NCI-H748 (cell line): ENCODE data around the gene CEP135.
A peak's percentile ranks its signal among the peaks of the same experiment; 100 is the strongest.

Experiments used
- DNase-seq: peaks from one replicate; lab custom pipeline; 2025; ENCODE audit not compliant: unreplicated experiment; lab: John Stamatoyannopoulos, UW

The CEP135 gene

DNA sequence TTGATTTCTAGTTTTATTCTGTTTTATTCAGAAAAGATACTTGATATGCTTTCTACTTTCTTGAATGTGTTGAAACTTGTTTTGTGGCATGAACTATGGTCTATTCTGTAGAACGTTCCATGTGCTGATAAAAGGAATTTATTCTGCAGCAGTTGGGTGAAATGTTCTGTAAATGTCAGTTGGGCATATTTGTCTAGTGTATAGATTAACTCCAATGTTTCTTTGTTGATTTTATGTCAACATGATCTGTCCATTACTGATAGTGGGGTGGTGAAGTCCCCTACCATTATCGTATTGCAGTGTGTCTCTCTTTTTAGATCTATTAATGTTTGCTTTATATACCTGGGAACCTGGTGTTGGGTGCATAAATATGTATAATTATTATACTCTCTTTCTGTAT is 55.5 kb downstream of the CEP135 start:
- DNase-seq = no peak

DNA sequence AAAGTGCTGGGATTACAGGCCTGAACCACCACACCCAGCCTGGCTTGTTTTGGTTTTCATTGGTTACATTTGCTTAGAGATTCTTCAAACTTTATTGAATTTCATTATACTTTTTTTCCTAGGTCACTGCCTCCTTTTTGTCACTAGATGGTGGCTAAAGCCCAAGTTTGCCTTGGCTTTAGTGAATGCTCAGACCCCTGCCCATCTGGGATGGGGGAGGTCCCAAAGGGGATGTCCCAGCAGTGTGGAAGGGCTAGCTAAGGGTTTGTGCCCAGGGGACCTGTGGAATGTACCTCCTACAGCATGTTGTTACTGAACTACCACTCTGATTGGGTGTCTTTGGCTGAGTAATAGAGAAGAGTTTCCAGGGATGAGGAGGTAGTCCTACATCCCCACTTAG is 58.4 kb downstream of the CEP135 start:
- DNase-seq = no peak

DNA sequence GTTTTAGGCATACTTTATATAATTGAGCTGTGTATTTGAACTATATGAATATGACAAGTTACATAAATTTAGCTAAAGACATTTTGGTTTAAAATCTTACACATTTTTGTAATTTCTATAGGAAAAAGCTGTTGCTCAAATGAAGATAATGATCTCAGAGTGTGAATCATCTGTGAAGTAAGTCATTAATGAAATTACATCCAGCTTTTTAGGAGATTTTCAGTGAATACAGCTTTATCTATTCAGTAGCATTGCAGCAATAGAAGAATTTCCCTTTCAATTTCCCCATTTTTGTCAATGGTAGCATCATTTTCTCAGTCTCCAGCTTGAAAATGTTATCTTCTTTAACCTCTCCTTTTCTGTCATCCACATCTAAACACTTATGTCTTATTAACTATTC is 59.5 kb downstream of the CEP135 start:
- DNase-seq = no peak

DNA sequence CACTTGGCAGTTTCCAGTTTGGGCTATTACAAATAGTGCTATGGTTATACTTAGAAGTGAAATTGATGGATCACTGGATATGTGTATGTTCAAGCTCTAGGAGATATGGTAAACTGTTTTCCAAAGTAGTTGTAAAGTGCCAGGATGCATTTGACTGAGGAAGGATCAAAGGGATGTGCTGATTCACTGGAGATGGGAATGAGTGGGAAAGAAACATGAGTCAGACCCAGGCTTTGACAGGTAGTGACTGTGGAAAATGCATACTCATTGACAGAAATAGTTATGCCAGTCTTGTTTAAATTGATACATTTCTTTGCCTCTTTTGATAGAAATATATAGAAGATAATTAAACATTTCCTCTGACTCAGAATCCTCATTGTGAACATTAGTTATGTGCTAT is 77.9 kb downstream of the CEP135 start:
- no peak for DNase-seq

DNA sequence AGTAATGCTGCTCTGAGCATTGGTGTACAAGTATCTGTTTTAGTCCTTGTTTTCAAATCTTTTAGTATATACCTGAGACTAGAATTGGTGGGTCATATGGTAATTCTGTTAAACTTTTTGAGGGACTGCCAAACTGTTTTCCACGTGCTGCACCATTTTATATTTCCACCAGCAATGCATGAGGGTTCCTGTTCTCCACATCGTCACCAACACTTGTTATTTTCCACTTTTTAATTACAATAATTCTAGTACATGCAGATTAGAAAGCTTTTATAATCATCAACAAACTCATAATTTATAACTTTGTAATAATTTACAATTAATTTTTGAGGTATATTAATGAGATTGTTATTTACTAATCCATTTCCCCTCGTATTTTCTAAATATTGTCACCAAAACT is 79.4 kb downstream of the CEP135 start:
- no peak for DNase-seq

DNA sequence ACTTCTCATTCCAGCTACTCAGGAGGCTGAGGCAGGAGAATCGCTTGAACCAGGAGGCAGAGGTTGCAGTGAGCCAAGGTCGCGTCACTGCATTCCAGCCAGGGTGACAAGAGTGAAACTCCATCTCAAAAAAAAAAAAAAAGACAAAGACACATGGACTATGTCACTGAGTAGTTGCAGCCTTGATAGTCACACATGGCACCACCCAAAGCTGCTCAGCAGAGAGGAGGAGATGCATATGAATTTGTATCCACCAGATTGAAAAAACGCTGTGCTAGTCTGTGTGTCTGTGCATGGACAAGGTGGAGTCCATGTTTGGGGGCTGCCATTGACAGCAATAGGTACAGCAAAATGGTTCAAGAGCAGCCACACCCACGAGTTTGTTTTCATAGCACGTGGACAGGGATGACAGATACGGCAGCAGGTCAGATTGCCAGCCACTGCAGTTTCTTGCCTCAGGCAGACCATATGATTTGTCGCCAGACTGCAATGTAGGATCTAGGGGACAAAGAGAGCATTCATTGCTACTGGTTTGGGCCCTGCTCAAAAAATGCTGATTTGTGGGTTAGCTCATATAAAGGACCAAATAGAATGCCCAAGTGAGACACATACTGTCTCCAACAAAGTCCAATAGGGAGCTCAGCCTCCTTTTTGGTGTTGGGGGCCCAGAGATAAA is 89.9 kb downstream of the CEP135 start:
- no peak for DNase-seq

DNA sequence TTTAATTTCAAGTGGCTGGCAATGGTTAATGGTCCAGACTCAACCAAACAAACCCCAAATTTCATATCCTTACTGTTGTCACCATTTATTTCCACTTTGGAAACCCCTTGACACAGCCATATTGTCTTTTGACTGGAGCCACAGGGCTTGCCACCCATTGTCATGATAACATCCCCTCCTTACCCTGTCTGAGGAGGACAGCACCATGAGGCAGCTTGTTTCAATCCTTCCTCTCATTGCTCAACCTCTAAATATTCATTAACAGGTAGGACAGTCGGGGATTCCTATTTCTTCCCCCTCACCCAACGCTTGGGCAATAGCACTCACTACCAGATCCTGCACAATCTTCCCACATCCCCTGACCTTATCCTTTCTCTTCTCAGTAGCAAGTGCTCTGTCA is 92.1 kb downstream of the CEP135 start:
- DNase-seq = no peak

DNA sequence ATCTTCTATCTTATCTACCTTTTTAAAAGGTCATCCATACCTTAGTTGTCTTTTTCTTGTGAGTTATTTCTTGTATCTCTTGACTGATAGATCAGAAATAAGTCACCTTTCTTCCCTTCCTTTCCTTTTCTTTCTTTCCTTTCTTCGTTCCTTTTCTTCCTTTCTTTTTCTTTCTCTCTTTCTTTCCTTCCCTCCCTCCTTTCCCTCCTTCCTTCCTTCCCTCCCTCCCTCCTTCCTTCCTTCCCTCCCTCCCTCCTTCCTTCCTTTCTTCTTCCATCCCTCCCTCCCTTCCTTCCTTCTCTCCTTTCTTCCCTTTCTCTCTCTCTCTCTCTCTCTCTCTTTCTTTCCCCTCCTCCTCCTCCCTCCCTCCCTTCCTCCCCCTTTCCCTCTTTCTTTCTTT is 93.5 kb downstream of the CEP135 start:
- no peak for DNase-seq

DNA sequence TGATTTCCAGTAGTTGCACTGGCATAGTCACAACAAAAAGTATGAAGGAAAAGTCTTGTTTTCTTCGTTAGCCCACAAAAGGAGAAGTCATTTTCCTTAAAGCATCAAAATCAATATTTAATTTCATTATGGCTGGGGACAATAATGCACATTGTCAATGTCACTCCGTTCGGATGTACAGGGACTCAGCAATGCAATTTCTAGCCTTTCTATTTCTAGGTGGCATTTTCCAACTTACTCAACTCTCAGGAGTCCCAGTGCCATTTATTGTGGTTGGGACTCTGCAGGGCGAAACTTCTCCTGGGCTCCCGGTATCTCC is 99.6 kb downstream of the CEP135 start:
- DNase-seq = no peak

DNA sequence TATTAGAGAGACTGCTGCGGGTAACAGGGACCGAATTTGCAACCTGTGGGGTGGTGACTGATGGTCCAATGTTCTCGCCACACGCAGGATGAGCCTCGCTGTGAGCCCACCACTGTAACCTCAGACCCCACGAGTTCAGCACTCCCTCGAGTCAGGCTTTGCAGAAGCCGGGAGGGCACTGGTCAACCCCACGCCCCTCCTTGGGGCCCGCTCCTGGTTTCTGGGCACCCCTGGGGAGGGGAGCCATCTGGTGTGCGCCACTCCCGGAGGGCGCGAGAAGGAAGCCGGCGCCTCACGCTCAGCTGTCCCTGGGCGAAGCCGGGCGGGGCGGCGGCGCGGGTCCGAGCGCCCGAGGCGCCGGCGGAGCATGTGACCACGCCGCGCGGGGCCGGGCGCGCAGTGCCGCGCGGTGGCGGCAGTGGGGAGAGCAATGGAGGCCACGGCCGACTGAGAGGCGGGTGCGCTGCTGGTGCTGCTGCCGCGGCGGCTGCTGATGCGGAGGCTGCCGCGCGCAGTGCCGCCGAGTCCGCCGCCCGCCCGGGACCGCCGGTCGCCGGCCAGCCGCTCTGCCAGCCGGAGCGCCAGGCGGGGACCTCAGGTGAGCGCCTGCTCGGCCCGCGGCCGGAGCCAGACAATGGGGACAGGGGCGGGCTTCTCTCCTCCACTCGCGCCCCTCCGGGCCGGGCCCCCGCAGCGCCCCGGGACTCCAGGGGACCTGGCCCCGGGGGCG is 100.1 kb downstream of the CEP135 start:
- DNase-seq = peak; percentile 83

DNA sequence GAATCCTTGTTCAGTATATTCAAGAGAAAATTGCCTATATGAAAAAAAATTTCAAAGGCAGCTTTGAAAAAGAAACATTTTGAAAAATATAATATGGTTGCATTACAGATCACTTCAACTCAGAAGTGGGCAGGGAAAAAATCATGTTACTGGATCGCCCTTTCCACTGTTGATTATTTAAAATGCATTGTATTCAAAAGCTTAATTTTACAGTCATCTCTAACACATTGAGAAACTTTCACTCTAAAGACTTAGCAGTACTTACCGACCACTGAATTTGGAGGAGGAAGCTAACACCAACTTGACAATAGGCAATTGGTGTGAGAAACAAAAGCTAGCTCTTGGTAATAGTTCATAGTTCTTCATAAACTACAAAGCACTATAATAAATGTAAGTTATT is 101.9 kb downstream of the CEP135 start:
- no peak for DNase-seq

DNA sequence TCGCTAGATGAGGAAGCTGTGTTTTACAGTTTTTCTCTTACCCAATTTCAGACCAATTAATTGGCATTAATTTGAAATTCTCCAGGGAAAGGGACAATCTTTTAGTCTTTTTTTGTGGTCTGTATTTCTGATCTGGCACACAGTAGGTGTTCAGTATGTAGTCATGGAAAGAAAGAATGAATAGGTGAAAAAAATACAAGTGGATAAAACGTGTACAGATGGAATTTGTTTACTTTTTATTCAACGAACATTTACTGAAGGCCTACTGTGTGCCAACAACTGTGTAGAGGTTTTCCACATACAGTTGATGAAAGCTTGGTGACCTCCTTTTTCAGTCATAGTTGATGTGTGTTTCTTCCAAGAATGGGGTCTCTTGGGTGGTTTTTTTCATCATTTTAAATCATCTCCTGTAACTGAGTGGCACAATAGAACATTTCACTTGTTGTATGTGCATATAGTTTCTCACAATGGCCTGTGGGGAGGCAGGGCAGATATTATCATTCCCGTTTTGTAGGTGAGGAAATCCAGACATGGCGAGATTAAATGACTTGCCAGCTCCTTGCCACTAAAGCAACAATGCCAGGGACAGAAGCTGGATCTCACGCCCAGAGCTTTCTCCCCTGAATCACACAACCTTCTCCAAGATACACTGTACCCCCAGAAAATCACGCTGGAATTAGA is 102.4 kb downstream of the CEP135 start:
- DNase-seq = no peak

DNA sequence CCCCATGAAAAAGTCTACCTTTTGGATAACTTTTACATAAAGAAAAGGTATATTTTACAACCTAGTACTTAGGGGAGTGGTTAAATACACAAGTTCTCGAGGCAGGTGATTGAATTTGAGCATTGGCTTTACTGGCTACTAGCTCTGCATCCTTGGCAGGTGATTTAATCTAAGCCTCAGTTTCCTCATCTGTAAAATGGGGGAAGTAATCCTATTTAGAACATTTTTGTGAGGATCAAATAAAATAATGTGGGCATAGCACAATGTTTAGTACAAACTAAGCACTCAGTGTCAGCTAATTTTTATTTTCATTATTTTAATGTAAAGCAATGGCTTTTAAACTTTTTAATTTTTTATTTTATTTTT is 102.9 kb downstream of the CEP135 start:
- no peak for DNase-seq

DNA sequence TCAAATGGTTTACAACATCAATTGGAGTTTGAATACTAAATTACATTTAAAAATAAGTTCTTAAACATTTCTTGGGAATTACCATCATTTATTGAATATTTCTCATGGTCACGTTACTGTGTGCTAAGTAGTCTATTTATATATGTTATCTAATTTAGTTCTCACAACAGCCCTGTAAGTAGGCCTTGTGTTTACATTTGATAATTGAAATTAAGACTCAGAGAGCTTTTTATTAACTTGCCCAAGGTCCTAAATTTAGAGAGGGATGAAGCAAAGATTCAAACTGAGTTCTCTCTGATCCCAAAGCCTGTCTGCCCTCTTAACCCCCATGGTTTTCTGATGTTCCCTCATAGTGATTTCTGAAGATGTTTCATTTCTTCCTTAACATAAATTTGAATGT is 103.7 kb downstream of the CEP135 start:
- no peak for DNase-seq

DNA sequence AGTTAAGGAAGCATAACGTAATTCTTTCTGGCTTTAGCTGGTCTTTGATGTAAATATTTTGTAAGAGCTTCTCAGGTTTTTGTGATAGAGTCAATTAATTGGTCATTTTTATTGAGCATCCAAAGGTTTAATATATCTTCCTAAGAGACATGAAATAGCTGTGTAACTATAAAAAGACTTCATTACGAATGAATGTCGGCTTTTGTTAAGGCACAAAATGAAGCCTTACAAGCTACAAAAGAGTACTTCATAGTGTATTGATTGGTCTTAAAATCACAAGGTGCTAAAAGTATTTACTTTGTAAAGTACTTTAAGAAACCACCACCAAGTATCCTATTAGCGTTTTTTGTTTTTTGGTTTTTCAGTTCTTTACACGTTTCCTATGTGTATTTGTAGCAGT is 104.2 kb downstream of the CEP135 start:
- DNase-seq = no peak

DNA sequence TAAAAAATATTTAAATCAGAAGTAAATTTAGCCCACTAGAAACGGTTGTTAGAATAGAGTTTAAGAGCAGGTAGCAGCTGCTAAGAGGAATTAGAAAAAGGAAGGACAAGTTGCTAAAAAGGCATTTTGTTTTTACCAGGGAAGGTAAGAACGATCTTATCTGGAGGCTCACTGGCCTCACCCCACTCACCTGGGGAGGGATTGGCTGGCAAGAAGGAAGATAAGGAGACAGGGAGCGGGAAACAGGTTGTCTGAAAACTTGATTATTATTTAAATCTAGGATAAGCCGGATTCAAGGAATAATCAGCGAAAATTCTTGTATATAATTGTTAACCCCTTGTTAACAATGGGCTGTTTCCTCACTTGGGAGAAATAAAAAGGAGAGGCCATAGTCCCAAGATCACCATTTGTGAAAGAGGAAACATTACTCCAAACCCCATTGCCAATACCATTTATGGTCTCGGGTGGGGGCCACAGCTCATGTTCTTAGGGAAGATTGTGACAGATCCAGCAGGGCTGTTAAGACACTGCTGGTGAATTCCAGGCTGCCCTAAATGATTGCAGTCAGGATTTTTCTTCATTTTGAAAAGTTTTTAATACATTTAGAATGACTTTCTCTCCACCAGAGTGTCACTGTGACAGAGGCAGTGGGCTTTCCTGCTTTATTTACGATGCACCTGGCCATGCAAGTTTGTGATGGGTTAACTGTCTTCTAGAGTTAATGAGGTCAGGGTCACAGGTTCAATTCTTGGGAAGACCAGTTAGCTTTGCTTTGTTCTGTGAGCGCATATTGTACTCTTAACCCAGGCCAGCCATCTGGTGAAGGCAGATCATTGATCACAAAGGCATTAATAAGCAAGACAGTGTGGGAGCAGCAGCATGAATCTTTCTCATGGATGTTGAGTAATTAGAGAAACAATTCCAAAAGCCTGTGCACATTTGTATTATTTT is 106.6 kb downstream of the CEP135 start:
- no peak for DNase-seq

DNA sequence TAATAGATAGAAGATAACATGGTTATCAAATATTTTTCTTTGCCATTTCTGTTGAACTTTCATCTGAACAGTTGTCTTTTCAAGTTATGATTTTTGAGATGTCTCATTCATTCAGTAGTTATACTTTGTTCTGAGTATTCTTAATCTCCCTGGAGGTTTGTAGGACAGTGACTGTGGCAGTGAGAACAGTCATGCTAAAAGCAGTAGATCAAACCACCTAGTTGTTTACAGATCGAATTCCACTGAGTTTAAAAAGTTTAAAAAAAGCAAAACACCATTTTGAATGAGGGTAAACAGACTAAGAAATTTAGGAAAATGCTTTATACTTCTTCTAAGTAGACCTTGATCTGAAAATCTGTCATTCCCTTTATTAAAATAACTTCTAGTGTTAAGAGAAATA is 107.2 kb downstream of the CEP135 start:
- no peak for DNase-seq

DNA sequence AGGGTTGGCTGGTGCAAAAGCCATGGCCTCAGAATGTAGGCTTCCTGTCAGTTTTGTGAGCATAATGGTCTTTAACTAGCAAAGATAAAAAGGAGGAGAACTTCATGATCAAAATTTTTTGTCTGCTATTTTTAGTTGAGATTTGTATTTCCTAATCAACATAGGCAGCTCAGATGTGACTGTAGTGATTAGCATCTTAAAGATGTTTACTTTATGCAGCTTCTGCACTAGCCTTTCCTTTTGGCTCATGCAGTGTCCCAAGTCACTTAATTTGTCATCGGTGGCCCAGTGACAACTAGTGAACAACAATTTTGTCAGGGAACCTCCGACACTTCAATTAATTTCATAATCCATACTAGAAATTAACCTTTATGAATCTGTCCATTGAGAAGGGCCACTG is 109.8 kb downstream of the CEP135 start:
- DNase-seq = no peak

DNA sequence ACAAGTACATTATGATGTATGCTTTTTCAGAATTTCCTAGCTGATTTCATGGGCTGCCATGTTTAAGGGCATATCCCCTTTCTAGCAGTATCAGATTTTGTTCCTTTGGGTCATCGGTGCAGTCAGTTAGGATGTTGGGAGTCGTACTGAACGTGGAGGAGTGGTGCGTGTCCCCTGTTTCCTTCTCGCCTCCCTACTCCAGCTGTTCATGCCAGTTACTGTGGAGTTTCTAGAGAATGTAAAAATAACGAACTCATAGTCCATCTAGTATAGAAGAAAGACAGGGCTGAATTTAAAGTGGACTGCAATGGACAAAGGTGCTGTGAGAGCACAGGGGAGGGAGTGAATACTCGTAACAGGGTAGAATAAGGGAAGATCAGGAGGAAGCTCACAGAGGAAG is 111.3 kb downstream of the CEP135 start:
- no peak for DNase-seq

DNA sequence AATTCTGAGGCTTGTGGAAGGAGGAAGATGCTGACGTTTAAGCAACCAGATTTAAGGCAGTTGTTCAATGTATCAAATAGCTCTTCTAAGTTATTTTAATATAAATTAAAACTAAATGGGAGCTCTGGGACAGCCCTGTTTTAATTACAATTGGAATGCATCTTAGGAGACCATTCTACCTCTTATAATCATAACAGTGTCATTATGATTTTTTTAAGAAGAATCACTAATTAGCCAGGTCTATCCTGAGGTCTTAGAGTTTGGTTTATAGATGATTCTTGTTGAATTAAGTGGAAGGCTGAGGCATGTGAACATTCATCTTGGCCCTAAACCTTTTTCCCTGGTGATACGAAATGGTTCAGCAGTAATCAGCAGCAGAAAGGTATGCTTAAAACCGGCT is 113.4 kb downstream of the CEP135 start:
- no peak for DNase-seq

DNA sequence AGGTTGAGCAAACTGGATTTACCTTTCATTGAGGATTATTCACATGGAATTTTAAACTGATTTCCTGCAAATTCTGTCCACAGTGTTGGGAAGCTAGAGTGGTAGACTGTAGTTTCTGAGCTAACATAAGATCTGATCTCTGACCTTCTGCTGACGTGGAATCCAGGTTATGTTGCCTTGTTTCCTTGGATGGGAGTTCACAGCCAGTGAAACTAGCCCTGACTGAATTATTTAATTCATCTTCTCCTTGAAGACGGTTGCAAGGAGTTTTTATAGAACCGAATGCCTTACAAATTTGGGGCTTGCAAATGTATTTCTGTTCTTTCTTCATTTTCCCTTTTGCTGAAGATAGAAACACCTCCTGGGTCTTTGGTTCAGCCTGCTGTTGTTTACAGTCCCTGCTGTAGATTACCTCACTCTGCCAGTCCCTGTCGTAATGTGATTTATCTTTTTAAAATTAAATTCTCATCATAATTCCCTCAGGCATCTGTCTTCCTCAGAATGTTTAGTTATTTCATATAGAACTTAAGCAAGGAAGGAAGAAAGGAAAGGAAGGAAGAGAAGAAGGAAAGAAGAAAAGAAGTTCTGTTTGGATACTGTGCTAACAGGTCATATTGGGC is 113.9 kb downstream of the CEP135 start:
- DNase-seq = no peak
